Osteoblast (primary cell): ENCODE data around the gene C11orf21. TPM values are rescaled to one million over a fixed set of nuclear protein-coding genes. Genes with fewer than 3 reads are reported as not detected.
A peak's percentile ranks its signal among the peaks of the same experiment; 100 is the strongest.

Experiments
- DNase-seq: peaks from one replicate; pipeline ENCODE4 v3.0.0; 2011; ENCODE audit warnings: low spot score, mixed read lengths; ENCODE audit not compliant: insufficient read length; ENCODE audit errors: missing footprints
- H2AFZ ChIP-seq: 2 replicates; pipeline ENCODE4 v1.6.0; 2011; ENCODE audit warnings: mild to moderate bottlenecking, low read length
- H3K27ac ChIP-seq: 2 replicates; pipeline ENCODE4 v1.5.1; 2011; ENCODE audit warnings: mild to moderate bottlenecking, low read depth, low read length, moderate library complexity
- H3K27me3 ChIP-seq: 2 replicates; pipeline ENCODE4 v1.6.0; 2012; ENCODE audit warnings: mild to moderate bottlenecking, control low read depth, inconsistent platforms, low read length, moderate library complexity; ENCODE audit not compliant: insufficient read depth
- H3K36me3 ChIP-seq: 2 replicates; pipeline ENCODE4 v1.5.1; 2011; ENCODE audit warnings: mild to moderate bottlenecking, low read length, control low read depth, moderate library complexity; ENCODE audit not compliant: insufficient read depth
- H3K4me1 ChIP-seq: 2 replicates; pipeline ENCODE4 v1.5.1; 2011; ENCODE audit warnings: mild to moderate bottlenecking, low read length, control low read depth, moderate library complexity; ENCODE audit not compliant: insufficient read depth
- H3K4me2 ChIP-seq: 2 replicates; pipeline ENCODE4 v1.6.0; 2011; ENCODE audit warnings: mild to moderate bottlenecking, low read length; ENCODE audit not compliant: insufficient read depth
- H3K4me3 ChIP-seq: fragments of 200-600 bp; sonication (generic); 3 replicates; pipeline ENCODE4 v1.5.1; 2012; ENCODE audit warnings: mild to moderate bottlenecking, low read length, inconsistent platforms; ENCODE audit not compliant: insufficient read depth
- H3K79me2 ChIP-seq: 2 replicates; pipeline ENCODE4 v1.6.0; 2012; ENCODE audit warnings: mild to moderate bottlenecking, low read length, control low read depth, inconsistent platforms; ENCODE audit not compliant: insufficient read depth
- H3K9me3 ChIP-seq: 2 replicates; pipeline ENCODE4 v1.5.1; 2011; ENCODE audit warnings: low read depth, low read length, control low read depth
- H4K20me1 ChIP-seq: 2 replicates; pipeline ENCODE4 v1.6.0; 2012; ENCODE audit warnings: mild to moderate bottlenecking, low read length, control low read depth; ENCODE audit not compliant: insufficient read depth
- total RNA-seq: library from RNA; depleted of rRNA; stranded (reverse); fragments of >200 nt; gene quantifications from 2 replicates; pipeline ENCODE4 v1.2.3, GENCODE V29; 2012
- TF ChIP-seq, protein P1 (sequence below): IDR thresholded peaks from 2 replicates; pipeline ENCODE4 v1.5.1; 2011; ENCODE audit warnings: mild to moderate bottlenecking, low read depth, low read length, moderate library complexity; ENCODE audit errors: extremely low read depth

The C11orf21 gene
- total RNA-seq, 1 donor: 0.36 TPM

DNA sequence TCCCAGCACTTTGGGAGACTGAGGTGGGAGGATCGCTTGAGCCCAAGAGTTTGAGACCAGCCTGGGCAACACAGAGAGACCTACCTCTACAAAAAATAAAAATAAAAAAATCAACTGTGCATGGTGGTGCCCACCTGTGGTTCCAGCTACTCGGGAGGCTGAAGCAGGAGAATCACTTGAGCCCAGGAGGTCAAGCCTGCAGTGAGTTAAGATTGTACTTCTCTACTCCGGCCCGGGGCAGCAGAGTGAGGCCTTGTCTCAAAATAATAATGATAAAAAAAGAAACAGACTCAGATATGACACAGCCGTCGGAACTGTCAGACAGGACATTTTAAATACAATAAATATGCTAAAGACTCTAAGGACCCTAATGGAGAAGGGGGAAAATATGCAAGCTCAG is 49.7 kb downstream of the C11orf21 start:
- no peaks in the 10 kb centered on the region for H3K4me1 ChIP-seq
- no peak overlapping the region for H3K4me3 ChIP-seq
- TF ChIP-seq, protein P1, sequence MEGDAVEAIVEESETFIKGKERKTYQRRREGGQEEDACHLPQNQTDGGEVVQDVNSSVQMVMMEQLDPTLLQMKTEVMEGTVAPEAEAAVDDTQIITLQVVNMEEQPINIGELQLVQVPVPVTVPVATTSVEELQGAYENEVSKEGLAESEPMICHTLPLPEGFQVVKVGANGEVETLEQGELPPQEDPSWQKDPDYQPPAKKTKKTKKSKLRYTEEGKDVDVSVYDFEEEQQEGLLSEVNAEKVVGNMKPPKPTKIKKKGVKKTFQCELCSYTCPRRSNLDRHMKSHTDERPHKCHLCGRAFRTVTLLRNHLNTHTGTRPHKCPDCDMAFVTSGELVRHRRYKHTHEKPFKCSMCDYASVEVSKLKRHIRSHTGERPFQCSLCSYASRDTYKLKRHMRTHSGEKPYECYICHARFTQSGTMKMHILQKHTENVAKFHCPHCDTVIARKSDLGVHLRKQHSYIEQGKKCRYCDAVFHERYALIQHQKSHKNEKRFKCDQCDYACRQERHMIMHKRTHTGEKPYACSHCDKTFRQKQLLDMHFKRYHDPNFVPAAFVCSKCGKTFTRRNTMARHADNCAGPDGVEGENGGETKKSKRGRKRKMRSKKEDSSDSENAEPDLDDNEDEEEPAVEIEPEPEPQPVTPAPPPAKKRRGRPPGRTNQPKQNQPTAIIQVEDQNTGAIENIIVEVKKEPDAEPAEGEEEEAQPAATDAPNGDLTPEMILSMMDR: no peak
- no peaks in the 10 kb centered on the region for H4K20me1 ChIP-seq
- no peak overlapping the region for H3K4me2 ChIP-seq
- no peaks in the 10 kb centered on the region for H3K79me2 ChIP-seq
- H3K9me3 ChIP-seq: no peaks in the 10 kb centered on the region
- no peak for DNase-seq
- H3K27ac ChIP-seq: no peak overlapping the region
- peaks cover 9% of the 10 kb centered on the region for H3K27me3 ChIP-seq
- H3K36me3 ChIP-seq: no peaks in the 10 kb centered on the region
- no peak overlapping the region for H2AFZ ChIP-seq

DNA sequence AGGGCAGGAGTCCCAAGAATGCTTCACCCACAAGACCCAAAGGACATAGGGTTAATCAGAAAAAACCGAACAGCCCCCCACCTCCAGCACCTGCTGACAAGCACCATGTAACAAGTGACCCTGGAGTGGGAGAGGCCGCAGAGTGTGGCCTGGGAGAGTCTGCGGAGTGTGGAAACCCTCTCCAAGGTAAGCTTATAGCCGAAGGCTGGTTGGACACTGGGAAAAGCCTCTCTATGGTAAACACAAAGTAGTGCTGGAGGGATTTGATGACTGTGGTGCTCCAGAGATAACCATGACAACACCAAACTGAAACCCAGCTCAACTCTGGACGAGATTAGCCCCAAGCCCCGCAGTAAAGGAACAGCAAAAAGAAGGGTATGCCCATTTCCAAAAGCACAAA is 50.6 kb downstream of the C11orf21 start:
- H3K36me3 ChIP-seq: no peaks in the 10 kb centered on the region
- H4K20me1 ChIP-seq: no peaks in the 10 kb centered on the region
- no peaks in the 10 kb centered on the region for H3K9me3 ChIP-seq
- H3K79me2 ChIP-seq: no peaks in the 10 kb centered on the region
- TF ChIP-seq, protein P1: no peak
- H2AFZ ChIP-seq: no peak overlapping the region
- H3K4me2 ChIP-seq: no peak overlapping the region
- H3K27me3 ChIP-seq: peaks cover 9% of the 10 kb centered on the region
- H3K4me3 ChIP-seq: no peak overlapping the region
- no peak overlapping the region for H3K27ac ChIP-seq
- no peak for DNase-seq
- no peaks in the 10 kb centered on the region for H3K4me1 ChIP-seq

DNA sequence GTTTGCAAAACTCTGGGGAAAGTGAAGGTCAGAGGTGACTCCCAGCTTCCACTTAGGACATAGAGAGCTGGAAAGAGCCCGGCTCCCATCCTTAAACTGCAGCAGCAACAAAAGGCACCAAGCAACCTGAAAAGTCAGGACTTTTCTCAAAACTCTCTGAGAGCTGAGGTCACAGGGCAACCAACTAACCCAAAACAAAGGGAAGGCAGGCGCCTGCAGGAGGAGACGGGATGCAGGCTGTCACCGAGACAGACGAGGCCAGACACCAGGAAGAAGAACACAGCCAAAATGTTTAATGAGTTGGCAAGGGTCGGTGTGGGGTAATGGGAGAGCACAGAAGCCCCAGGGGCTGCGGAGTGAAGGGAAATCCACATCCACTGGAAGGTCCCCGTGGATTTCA is 51.2 kb downstream of the C11orf21 start:
- H2AFZ ChIP-seq: no peak overlapping the region
- DNase-seq: peak; percentile 30
- H3K79me2 ChIP-seq: no peaks in the 10 kb centered on the region
- peaks cover 9% of the 10 kb centered on the region for H3K27me3 ChIP-seq
- TF ChIP-seq, protein P1: no peak
- H3K9me3 ChIP-seq: no peaks in the 10 kb centered on the region
- no peaks in the 10 kb centered on the region for H4K20me1 ChIP-seq
- H3K4me3 ChIP-seq: no peak overlapping the region
- no peak overlapping the region for H3K4me2 ChIP-seq
- H3K36me3 ChIP-seq: no peaks in the 10 kb centered on the region
- no peak overlapping the region for H3K27ac ChIP-seq
- H3K4me1 ChIP-seq: no peaks in the 10 kb centered on the region

DNA sequence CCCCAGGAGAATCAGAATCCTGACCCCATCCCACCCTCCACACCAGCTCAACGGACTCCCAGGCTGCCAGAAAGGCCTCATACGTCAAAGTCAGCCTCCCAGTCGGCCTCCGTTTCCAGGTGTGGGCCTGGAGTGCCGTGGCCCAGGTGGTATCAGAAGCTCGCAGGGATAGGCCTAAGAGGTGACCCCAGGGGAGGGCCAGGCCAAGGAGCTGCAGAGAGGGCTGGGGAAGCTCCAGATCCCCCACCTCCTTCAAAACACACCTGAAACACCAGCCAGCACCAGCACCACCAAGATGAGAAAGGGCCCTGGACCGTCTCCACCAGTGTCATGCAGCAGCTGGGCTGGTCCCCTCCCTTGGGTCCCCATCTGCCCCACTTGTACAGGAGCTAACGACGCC is 51.7 kb downstream of the C11orf21 start:
- Histone ChIP-seq H3K27ac (no peak overlapping the region), H4K20me1 (no peaks in the 10 kb centered on the region), H2AFZ (no peak overlapping the region), H3K9me3 (no peaks in the 10 kb centered on the region), H3K4me2 (no peak overlapping the region), H3K79me2 (no peaks in the 10 kb centered on the region), H3K36me3 (no peaks in the 10 kb centered on the region), H3K27me3 (peaks cover 9% of the 10 kb centered on the region), H3K4me3 (no peak overlapping the region), H3K4me1 (no peaks in the 10 kb centered on the region)
- TF ChIP-seq, protein P1: no peak
- peak; percentile 14 for DNase-seq
